Neural cell (in vitro differentiated cells): ENCODE measurements around the gene ROR1. TPM values are rescaled to one million over a fixed set of nuclear protein-coding genes. Genes with fewer than 3 reads are reported as not detected.

ENCODE experiments used
- H2AFZ ChIP-seq: fragments of 200-600, 300-800 bp; sonication (generic), shearing (Covaris generic); 2 replicates; pipeline ENCODE4 v1.6.0; 2014; ENCODE audit warnings: low read depth, mild to moderate bottlenecking, antibody characterized with exemption, low read length, moderate library complexity
- H3F3A ChIP-seq: fragments of 200-600 bp; shearing (Covaris generic); 2 replicates; pipeline ENCODE4 v1.6.1; 2016; ENCODE audit warnings: mild to moderate bottlenecking, moderate library complexity, mixed read lengths, antibody characterized with exemption, low read length; ENCODE audit not compliant: insufficient read depth, poor library complexity, severe bottlenecking
- H3K27ac ChIP-seq: fragments of 200-600, 300-800 bp; sonication (generic), shearing (Covaris generic); 2 replicates; pipeline ENCODE4 v1.5.1; 2014; ENCODE audit warnings: mild to moderate bottlenecking, low read length, moderate library complexity
- H3K27me3 ChIP-seq: fragments of 300-800, 200-600 bp; sonication (generic), shearing (Covaris generic); 2 replicates; pipeline ENCODE4 v1.6.0; 2014; ENCODE audit warnings: mild to moderate bottlenecking, low read depth, low read length, moderate library complexity; ENCODE audit not compliant: insufficient read depth
- H3K36me3 ChIP-seq: fragments of 300-800, 200-600 bp; sonication (generic), shearing (Covaris generic); 2 replicates; pipeline ENCODE4 v1.5.1; 2014; ENCODE audit warnings: mild to moderate bottlenecking, antibody characterized with exemption, low read length, moderate library complexity; ENCODE audit not compliant: insufficient read depth
- H3K4me2 ChIP-seq: fragments of 300-800, 200-600 bp; sonication (generic), shearing (Covaris generic); 2 replicates; pipeline ENCODE4 v1.6.0; 2014; ENCODE audit warnings: mild to moderate bottlenecking, low read length
- H3K4me3 ChIP-seq: fragments of 300-800, 200-600 bp; sonication (generic), shearing (Covaris generic); 2 replicates; pipeline ENCODE4 v1.5.1; 2014; ENCODE audit warnings: mild to moderate bottlenecking, low read length, moderate library complexity
- H3K79me2 ChIP-seq: fragments of 200-600 bp; shearing (Covaris generic); replicated peaks from 2 replicates; pipeline ENCODE4 v1.6.0; 2014; ENCODE audit warnings: mild to moderate bottlenecking, low read length, moderate library complexity; ENCODE audit not compliant: insufficient read depth
- H3K9ac ChIP-seq: fragments of 300-800, 200-600 bp; sonication (generic), shearing (Covaris generic); 2 replicates; pipeline ENCODE4 v1.6.1; 2016; ENCODE audit warnings: mild to moderate bottlenecking, low read length, mixed read lengths
- H3K9me2 ChIP-seq: fragments of 200-600 bp; shearing (Covaris generic); 2 replicates; pipeline ENCODE4 v1.6.1; 2016; ENCODE audit warnings: mild to moderate bottlenecking, low read length, mixed read lengths; ENCODE audit not compliant: insufficient read depth
- H3K9me3 ChIP-seq: fragments of 200-600, 300-800 bp; sonication (generic), shearing (Covaris generic); 2 replicates; pipeline ENCODE4 v1.6.1; 2016; ENCODE audit warnings: mild to moderate bottlenecking, mixed run types, low read length, moderate library complexity, mixed read lengths
- H4K20me1 ChIP-seq: fragments of 200-600 bp; shearing (Covaris generic); 2 replicates; pipeline ENCODE4 v1.6.1; 2016; ENCODE audit warnings: mild to moderate bottlenecking, mixed run types; ENCODE audit not compliant: insufficient read depth
- CTCF ChIP-seq: fragments of 450-650 bp; IDR thresholded peaks from 2 replicates; pipeline ENCODE4 v1.5.1; 2014; ENCODE audit warnings: antibody characterized with exemption, mild to moderate bottlenecking, moderate library complexity; ENCODE audit not compliant: poor library complexity, severe bottlenecking
- EP300 ChIP-seq: fragments of 450-650 bp; conservative IDR thresholded peaks from 2 replicates; pipeline ENCODE4 v1.6.1; 2014; ENCODE audit warnings: antibody characterized with exemption, mild to moderate bottlenecking, moderate library complexity; ENCODE audit not compliant: poor library complexity, severe bottlenecking
- EZH2 ChIP-seq: fragments of 200-600, 300-800 bp; shearing (Covaris generic), sonication (generic); IDR thresholded peaks from 2 replicates; pipeline ENCODE4 v1.6.1; 2014; ENCODE audit warnings: antibody characterized with exemption, low read length, borderline replicate concordance, mild to moderate bottlenecking; ENCODE audit not compliant: insufficient read depth, poor library complexity, severe bottlenecking
- MXI1 ChIP-seq: fragments of 450-650 bp; conservative IDR thresholded peaks from 2 replicates; pipeline ENCODE4 v1.6.1; 2014; ENCODE audit warnings: antibody characterized with exemption, mild to moderate bottlenecking; ENCODE audit not compliant: poor library complexity, severe bottlenecking
- POLR2AphosphoS5 ChIP-seq: IDR thresholded peaks from 2 replicates; pipeline ENCODE4 v1.6.1; 2012
- RAD21 ChIP-seq: fragments of 450-650 bp; conservative IDR thresholded peaks from 2 replicates; pipeline ENCODE4 v1.6.1; 2014; ENCODE audit warnings: antibody characterized with exemption, mild to moderate bottlenecking, moderate library complexity
- SMC3 ChIP-seq: fragments of 450-650 bp; conservative IDR thresholded peaks from 2 replicates; pipeline ENCODE4 v1.6.1; 2014; ENCODE audit warnings: antibody characterized with exemption, mild to moderate bottlenecking, moderate library complexity; ENCODE audit not compliant: poor library complexity
- TAF1 ChIP-seq: IDR thresholded peaks from 2 replicates; pipeline ENCODE4 v1.6.1; 2012; ENCODE audit warnings: low read depth
- polyA plus RNA-seq: library from polyadenylated mRNA; depleted of rRNA; stranded (reverse); fragments of >200 nt; gene quantifications from 2 replicates; pipeline ENCODE4 v1.2.3, GENCODE V29; 2014
- TF ChIP-seq, protein P1 (sequence below): IDR thresholded peaks from 2 replicates; pipeline ENCODE4 v1.6.1; 2012; ENCODE audit warnings: borderline replicate concordance

Gene ROR1
- polyA plus RNA-seq, 1 donor from 2014 or later: 0.27 TPM

DNA sequence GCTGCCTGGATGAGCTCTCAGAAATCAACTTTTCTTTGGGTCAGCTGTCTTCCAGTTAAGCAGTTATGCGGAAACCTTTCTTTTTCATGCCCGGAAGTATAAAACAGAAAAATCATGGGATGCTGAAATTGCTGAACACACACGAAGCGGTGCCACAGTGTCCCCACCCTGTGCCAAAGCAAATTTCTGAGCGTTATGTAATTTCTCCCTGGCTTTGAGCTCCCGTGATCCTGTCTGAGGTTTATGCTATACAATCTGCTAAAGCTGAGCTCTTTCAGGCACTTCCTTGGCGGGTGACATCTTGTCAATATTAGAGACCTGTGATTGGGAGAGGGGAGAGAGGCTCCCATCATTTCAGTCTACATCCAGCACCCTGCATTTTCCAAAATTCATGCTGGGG lies 201.7 kb downstream of the ROR1 start:
- no peaks in the 10 kb centered on the region for H3K79me2 ChIP-seq

GRCh38 chr1:63976006-63976405 lies 202.2 kb downstream of the ROR1 start:
- Histone ChIP-seq H3K9me2 (no peaks in the 10 kb centered on the region), H3K36me3 (no peaks in the 10 kb centered on the region), H4K20me1 (no peaks in the 10 kb centered on the region), H3K4me2 (no peak overlapping the region), H2AFZ (no peak overlapping the region), H3F3A (no peaks in the 10 kb centered on the region), H3K27me3 (no peaks in the 10 kb centered on the region), H3K79me2 (no peaks in the 10 kb centered on the region), H3K9me3 (no peaks in the 10 kb centered on the region), H3K27ac (no peak overlapping the region), H3K4me3 (no peak overlapping the region), H3K9ac (no peak overlapping the region)
- TF ChIP-seq RAD21: no peak
- no peak for TF ChIP-seq EP300
- TF ChIP-seq EZH2: no peak
- TF ChIP-seq SMC3: no peak
- TF ChIP-seq, protein P1, sequence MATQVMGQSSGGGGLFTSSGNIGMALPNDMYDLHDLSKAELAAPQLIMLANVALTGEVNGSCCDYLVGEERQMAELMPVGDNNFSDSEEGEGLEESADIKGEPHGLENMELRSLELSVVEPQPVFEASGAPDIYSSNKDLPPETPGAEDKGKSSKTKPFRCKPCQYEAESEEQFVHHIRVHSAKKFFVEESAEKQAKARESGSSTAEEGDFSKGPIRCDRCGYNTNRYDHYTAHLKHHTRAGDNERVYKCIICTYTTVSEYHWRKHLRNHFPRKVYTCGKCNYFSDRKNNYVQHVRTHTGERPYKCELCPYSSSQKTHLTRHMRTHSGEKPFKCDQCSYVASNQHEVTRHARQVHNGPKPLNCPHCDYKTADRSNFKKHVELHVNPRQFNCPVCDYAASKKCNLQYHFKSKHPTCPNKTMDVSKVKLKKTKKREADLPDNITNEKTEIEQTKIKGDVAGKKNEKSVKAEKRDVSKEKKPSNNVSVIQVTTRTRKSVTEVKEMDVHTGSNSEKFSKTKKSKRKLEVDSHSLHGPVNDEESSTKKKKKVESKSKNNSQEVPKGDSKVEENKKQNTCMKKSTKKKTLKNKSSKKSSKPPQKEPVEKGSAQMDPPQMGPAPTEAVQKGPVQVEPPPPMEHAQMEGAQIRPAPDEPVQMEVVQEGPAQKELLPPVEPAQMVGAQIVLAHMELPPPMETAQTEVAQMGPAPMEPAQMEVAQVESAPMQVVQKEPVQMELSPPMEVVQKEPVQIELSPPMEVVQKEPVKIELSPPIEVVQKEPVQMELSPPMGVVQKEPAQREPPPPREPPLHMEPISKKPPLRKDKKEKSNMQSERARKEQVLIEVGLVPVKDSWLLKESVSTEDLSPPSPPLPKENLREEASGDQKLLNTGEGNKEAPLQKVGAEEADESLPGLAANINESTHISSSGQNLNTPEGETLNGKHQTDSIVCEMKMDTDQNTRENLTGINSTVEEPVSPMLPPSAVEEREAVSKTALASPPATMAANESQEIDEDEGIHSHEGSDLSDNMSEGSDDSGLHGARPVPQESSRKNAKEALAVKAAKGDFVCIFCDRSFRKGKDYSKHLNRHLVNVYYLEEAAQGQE: no peak
- TF ChIP-seq POLR2AphosphoS5: no peak
- no peak for TF ChIP-seq MXI1
- no peak for TF ChIP-seq TAF1
- no peak for TF ChIP-seq CTCF

More for the DNA sequence above, 201.7 kb downstream of the ROR1 start:
- Histone ChIP-seq H3K36me3 (no peaks in the 10 kb centered on the region), H3K27ac (no peak overlapping the region), H4K20me1 (no peaks in the 10 kb centered on the region), H3K9me2 (no peaks in the 10 kb centered on the region), H3K27me3 (no peaks in the 10 kb centered on the region), H3K9ac (no peak overlapping the region), H3K9me3 (no peaks in the 10 kb centered on the region), H2AFZ (no peak overlapping the region), H3K4me3 (no peak overlapping the region), H3K4me2 (no peak overlapping the region), H3F3A (no peaks in the 10 kb centered on the region)
- no peak for TF ChIP-seq RAD21
- no peak for TF ChIP-seq EP300
- TF ChIP-seq TAF1: no peak
- TF ChIP-seq CTCF: no peak
- no peak for TF ChIP-seq SMC3
- TF ChIP-seq MXI1: no peak
- TF ChIP-seq POLR2AphosphoS5: no peak
- TF ChIP-seq, protein P1: no peak
- TF ChIP-seq EZH2: no peak
